Fibroblast of the aortic adventitia (primary cell): ENCODE measurements around the gene LDLRAP1. TPM values are rescaled to one million over a fixed set of nuclear protein-coding genes. Genes with fewer than 3 reads are reported as not detected.
A peak's percentile ranks its signal among the peaks of the same experiment; 100 is the strongest.
"Not testable (repeated sequence)": the region's sequence is repeated elsewhere in the genome, so short reads cannot be mapped to it uniquely, and the experiment has no call there.

Source experiments
- DNase-seq: peaks from one replicate; pipeline ENCODE4 v3.0.0-alpha.2; 2010; ENCODE audit warnings: low read depth
- H3K4me3 ChIP-seq: 2 replicates; pipeline ENCODE4 v1.5.1; 2011; ENCODE audit warnings: low read depth, mild to moderate bottlenecking, control low read depth, low read length, moderate library complexity
- CTCF ChIP-seq: IDR thresholded peaks from 2 replicates; pipeline ENCODE4 v1.5.1; 2011; ENCODE audit warnings: mild to moderate bottlenecking, low read length, control low read depth, inconsistent platforms; ENCODE audit not compliant: insufficient read depth
- total RNA-seq: library from RNA; depleted of rRNA; stranded (reverse); fragments of >200 nt; gene quantifications from 2 replicates; pipeline ENCODE4 v1.2.3, GENCODE V29; 2012; ENCODE audit warnings: low replicate concordance

The LDLRAP1 gene
- total RNA-seq, 1 donor = 12.4 TPM

GRCh38 chr1:25503551-25504426 lies 39.6 kb upstream of the LDLRAP1 start:
- DNase-seq = no peak
- no peak overlapping the region for H3K4me3 ChIP-seq

GRCh38 chr1:25504706-25505595 lies 38.5 kb upstream of the LDLRAP1 start:
- DNase-seq = peak; percentile 54
- H3K4me3 ChIP-seq = no peak overlapping the region
- no peak for TF ChIP-seq CTCF

More at GRCh38 chr1:25503551-25504426, 39.6 kb upstream of the LDLRAP1 start:
- TF ChIP-seq CTCF = peak; percentile 24

- no peak for DNase-seq
- H3K4me3 ChIP-seq = no peak overlapping the region
- no peak for TF ChIP-seq CTCF
These were observed 37.6 kb upstream of the LDLRAP1 start for GRCh38 chr1:25505656-25506385.

- not testable (repeated sequence) for DNase-seq, H3K4me3 ChIP-seq
These were observed 36.6 kb upstream of the LDLRAP1 start for GRCh38 chr1:25506566-25507463.

DNA sequence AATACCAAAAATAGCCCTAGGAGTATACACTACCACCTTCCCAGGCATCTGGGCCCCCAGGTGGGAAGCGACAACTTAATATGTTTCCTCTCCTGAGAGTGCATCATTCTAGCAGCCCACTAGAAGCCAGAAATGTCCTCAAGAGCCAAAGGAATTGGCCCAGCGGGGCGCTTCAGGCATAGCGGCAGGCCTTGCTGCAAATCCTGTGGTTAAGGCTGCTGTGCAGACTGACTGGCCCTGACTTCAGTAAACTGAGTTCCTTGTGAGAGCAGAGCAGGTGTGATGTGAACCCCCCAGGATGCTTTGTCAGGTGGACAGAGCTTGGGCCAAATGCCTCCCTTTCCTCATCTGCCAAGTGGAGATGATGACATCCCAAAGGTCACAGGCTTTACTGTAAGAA lies 29.7 kb upstream of the LDLRAP1 start:
- H3K4me3 ChIP-seq = no peak overlapping the region
- no peak for DNase-seq

More for the DNA sequence above, 29.7 kb upstream of the LDLRAP1 start:
- TF ChIP-seq CTCF = no peak
